ENCODE data around the gene PPARD.

The PPARD gene

GRCh38 chr6:35354361-35355135, 12.2 kb downstream of the PPARD start:
- DNase-seq (no peak), ATAC-seq (no peak)

- ATAC-seq (no peak), DNase-seq (no peak)
Observed at GRCh38 chr6:35356391-35356790, 14.0 kb downstream of the PPARD start.

GRCh38 chr6:35357677-35358076, 15.3 kb downstream of the PPARD start:
- DNase-seq (no peak), ATAC-seq (no peak)

GRCh38 chr6:35358086-35358485, 15.7 kb downstream of the PPARD start:
- no peak for DNase-seq
- ATAC-seq = no peak

GRCh38 chr6:35359346-35359743, 17.0 kb downstream of the PPARD start:
- no peak for DNase-seq
- ATAC-seq = no peak

GRCh38 chr6:35359744-35360348, 17.5 kb downstream of the PPARD start:
- ATAC-seq (no peak), DNase-seq (no peak)

GRCh38 chr6:35360349-35361138, 18.2 kb downstream of the PPARD start:
- ATAC-seq (no peak), DNase-seq (no peak)

GRCh38 chr6:35362200-35362599, 19.8 kb downstream of the PPARD start:
- DNase-seq (no peak), ATAC-seq (no peak)

GRCh38 chr6:35363293-35363750, 21.0 kb downstream of the PPARD start:
- no peak for DNase-seq
- ATAC-seq = no peak

GRCh38 chr6:35365594-35366203, 23.3 kb downstream of the PPARD start:
- DNase-seq = no peak
- ATAC-seq = no peak

- ATAC-seq (no peak), DNase-seq (no peak)
Observed at GRCh38 chr6:35366204-35366596, 23.8 kb downstream of the PPARD start.

GRCh38 chr6:35367646-35368037, 25.3 kb downstream of the PPARD start:
- DNase-seq (no peak), ATAC-seq (no peak)

- DNase-seq (peak; percentile 43), ATAC-seq (peak; percentile 74)
Observed at GRCh38 chr6:35368038-35368887, 25.9 kb downstream of the PPARD start.

- ATAC-seq = peak; percentile 75
- peak; percentile 64 for DNase-seq
Observed at GRCh38 chr6:35370124-35370741, 27.9 kb downstream of the PPARD start.

- ATAC-seq (no peak), DNase-seq (no peak)
Observed at GRCh38 chr6:35370785-35371493, 28.6 kb downstream of the PPARD start.

- ATAC-seq (no peak), DNase-seq (no peak)
Observed at GRCh38 chr6:35371494-35372262, 29.3 kb downstream of the PPARD start.

GRCh38 chr6:35372633-35373032, 30.3 kb downstream of the PPARD start:
- ATAC-seq = no peak
- DNase-seq = no peak

GRCh38 chr6:35376281-35376680, 33.9 kb downstream of the PPARD start:
- DNase-seq = no peak
- no peak for ATAC-seq

GRCh38 chr6:35377002-35377401, 34.6 kb downstream of the PPARD start:
- DNase-seq (no peak), ATAC-seq (no peak)

- DNase-seq (no peak), ATAC-seq (no peak)
Observed at GRCh38 chr6:35378261-35378660, 35.9 kb downstream of the PPARD start.
